Gastrocnemius medialis (tissue), 4 donors: Measurements from ENCODE around the gene PPP1R18.

Experiments used
- CTCF ChIP-seq, 5 experiments: fragments of 450-650 bp in 3 of 5; fragments of 200-600 bp in 2 of 5; sonication (generic) in 2 of 5; IDR thresholded peaks in 4 of 5; conservative IDR thresholded peaks in 1 of 5; 1 replicate in 4 of 5; 2 replicates in 1 of 5; pipeline ENCODE4 v1.5.1; 2016 to 2019; ENCODE audit warnings: antibody characterized with exemption in 5 of 5, mild to moderate bottlenecking in 3 of 5, moderate library complexity in 3 of 5
- POLR2A ChIP-seq, 2 donors: fragments of 450-650 bp; IDR thresholded peaks; one replicate each; pipeline ENCODE4 v1.6.1; 2017; ENCODE audit warnings: antibody characterized with exemption in 2 of 2, mild to moderate bottlenecking in 2 of 2, moderate library complexity in 2 of 2

DNA sequence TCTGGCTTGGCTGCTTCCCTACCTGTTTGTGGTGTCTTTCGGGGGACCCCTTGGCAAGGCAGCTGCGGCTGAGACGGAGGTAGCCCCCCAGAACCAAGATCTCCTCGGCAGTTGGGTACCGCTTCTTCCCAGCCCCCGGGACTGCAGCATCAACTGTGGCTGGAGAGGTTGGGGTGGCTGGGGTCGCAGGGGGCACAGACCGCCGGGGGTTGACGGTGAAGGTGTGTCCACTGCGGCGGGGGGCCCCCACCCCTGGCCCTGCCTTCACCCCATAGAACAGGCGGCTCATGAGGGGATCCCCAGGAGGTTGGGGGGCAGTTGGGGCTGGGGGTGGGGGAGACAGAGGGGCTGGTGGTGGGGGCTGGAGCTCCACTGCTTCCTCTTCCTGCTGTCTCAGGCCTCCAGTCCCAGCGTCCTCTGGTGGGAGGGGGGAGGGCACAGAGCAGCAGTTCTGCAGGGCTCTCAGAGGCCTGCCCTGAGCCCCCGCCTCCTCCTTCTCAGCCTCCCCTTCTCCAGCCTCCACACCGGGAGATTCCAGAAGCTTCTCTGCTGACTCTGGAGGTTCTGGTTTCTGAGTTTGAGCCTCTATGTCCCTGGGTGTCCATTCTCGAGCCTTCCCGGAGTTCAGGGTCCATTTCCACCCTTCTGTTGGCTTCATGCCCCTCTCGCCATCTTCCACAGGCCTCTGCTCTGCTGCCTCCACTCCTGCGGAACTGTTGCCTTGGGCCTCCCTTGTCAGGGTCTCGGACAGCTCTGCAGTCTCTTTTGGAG, 1.9 kb downstream of the PPP1R18 start:
- no peak for TF ChIP-seq CTCF (IDR thresholded peaks at IDR 0.05 in 4 of 5, conservative IDR thresholded peaks at IDR 0.05 in 1 of 5)
- no peak for TF ChIP-seq POLR2A (IDR thresholded peaks at IDR 0.05)
